Measurements from ENCODE around the gene CDH4. TPM values are rescaled to one million over a fixed set of nuclear protein-coding genes. Genes with fewer than 3 reads are reported as not detected.
A peak's percentile ranks its signal among the peaks of the same experiment; 100 is the strongest.

The CDH4 gene
- total and polyA plus RNA-seq, 12 donors = 0.04 to 0.25 (median 0.08) TPM; not detected in 5

GRCh38 chr20:61287583-61288275, 35.7 kb downstream of the CDH4 start:
- Histone ChIP-seq H3K4me1 (no peaks in the 10 kb centered on the region), H3K27me3 (peaks cover 0 to 22% (median 8%) of the 10 kb centered on the region in 7 donors), H3K27ac (no peak overlapping the region), H3K9me3 (peaks cover 0 to 4% (median 0%) of the 10 kb centered on the region in 11 donors), H3K4me3 (no peak overlapping the region), H3K36me3 (no peaks in the 10 kb centered on the region)
- no peak for DNase-seq
- 54 to 57% methylated on average over 15 of the region's 15 CpGs for whole genome bisulfite sequencing, 2 donors
- ATAC-seq = peak in 1 of 8 donors; percentile 20
- intact Hi-C loops (cut with DNase I) = no loop called here
- TF ChIP-seq CTCF (IDR thresholded peaks at IDR 0.05) = no peak

GRCh38 chr20:61288331-61288784, 36.3 kb downstream of the CDH4 start:
- H3K4me3 ChIP-seq = no peak overlapping the region
- peaks cover 0 to 22% (median 8%) of the 10 kb centered on the region in 7 donors for H3K27me3 ChIP-seq
- no peak for DNase-seq
- peaks cover 0 to 4% (median 0%) of the 10 kb centered on the region in 11 donors for H3K9me3 ChIP-seq
- no peak for ATAC-seq
- H3K27ac ChIP-seq = no peak overlapping the region
- no peak for TF ChIP-seq CTCF (IDR thresholded peaks at IDR 0.05)
- no peaks in the 10 kb centered on the region for H3K4me1 ChIP-seq
- intact Hi-C loops (cut with DNase I) = no loop called here
- 84 to 86% methylated on average over 17 of the region's 17 CpGs for WGBS, 2 donors
- H3K36me3 ChIP-seq = no peaks in the 10 kb centered on the region

- H3K4me1 ChIP-seq = no peaks in the 10 kb centered on the region
- intact Hi-C loops (cut with DNase I) = no loop called here
- H3K27me3 ChIP-seq = peaks cover 0 to 22% (median 9%) of the 10 kb centered on the region in 7 donors
- DNase-seq = no peak
- H3K27ac ChIP-seq = no peak overlapping the region
- TF ChIP-seq CTCF (IDR thresholded peaks at IDR 0.05) = no peak
- no peak overlapping the region for H3K4me3 ChIP-seq
- H3K9me3 ChIP-seq = peaks cover 0 to 4% (median 0%) of the 10 kb centered on the region in 11 donors
- no peak for ATAC-seq
- WGBS, 2 donors = 82 to 86% methylated on average over 7 of the region's 7 CpGs
- H3K36me3 ChIP-seq = no peaks in the 10 kb centered on the region
These were observed 37.1 kb downstream of the CDH4 start for GRCh38 chr20:61289166-61289565.

- 67 to 75% methylated on average over 4 of the region's 4 CpGs for WGBS, 2 donors
- no peak for TF ChIP-seq CTCF (IDR thresholded peaks at IDR 0.05)
- intact Hi-C loops (cut with DNase I) = no loop called here
These were observed 38.7 kb downstream of the CDH4 start for GRCh38 chr20:61290721-61291120.

More at GRCh38 chr20:61290721-61291120, 38.7 kb downstream of the CDH4 start:
- Histone ChIP-seq H3K4me3 (no peak overlapping the region), H3K27me3 (peaks cover 0 to 29% (median 12%) of the 10 kb centered on the region in 7 donors), H3K4me1 (no peaks in the 10 kb centered on the region), H3K9me3 (peaks cover 0 to 3% (median 0%) of the 10 kb centered on the region in 11 donors), H3K36me3 (no peaks in the 10 kb centered on the region), H3K27ac (no peak overlapping the region)
- ATAC-seq = no peak
- no peak for DNase-seq

Data from heart right ventricle (tissue), 16 donors.